GM21825 (cell line): ENCODE data around the gene OTULIN.
A peak's percentile ranks its signal among the peaks of the same experiment; 100 is the strongest.

Experiments used
- ATAC-seq: cut with Tn5 transposase; IDR thresholded peaks from one replicate; pipeline ENCODE4 v1.9.1; 2021; ENCODE audit warnings: mild to moderate bottlenecking, moderate library complexity; ENCODE audit not compliant: unreplicated experiment

The OTULIN gene

DNA sequence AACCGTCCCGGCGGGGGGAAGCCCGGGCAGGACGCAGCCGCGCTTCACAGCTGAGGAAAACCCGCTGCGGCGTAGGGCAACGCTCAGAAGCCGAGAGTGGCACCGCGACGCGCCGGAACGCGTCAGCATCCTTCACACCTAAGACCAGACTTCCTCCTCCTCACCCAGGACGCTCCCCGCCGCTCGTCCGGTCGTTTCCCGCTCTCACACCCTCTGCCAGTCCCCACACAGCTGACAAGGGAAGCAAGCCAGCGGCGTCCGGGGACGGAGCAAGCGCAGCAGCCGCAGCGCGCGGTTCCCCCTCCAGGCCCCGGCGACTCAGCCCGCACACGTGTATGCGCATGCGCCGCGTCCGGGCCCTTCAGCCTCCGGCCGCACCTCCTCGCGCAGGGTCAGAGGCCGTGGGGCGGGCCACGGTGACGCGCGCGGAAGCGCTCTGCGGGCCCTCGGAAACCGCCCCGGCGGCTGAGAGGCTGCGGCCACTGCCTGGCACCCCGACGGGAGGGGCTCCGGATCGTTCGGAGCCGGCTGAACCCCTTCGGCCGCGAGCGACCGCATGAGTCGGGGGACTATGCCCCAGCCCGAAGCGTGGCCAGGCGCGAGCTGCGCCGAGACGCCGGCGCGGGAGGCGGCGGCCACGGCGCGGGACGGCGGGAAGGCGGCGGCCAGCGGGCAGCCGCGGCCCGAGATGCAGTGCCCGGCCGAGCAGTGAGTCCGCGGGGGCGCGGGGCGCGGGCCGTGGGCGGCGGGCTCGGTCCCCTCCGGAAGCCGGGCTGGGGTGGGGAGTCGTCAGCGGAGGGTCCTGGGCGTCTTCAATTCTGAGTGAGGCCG, at the start of gene OTULIN:
Gene OTULIN, plus strand, starts transcription at position 449 of the 831 bp plus-strand sequence. Its CDS starts 108 bp downstream, at position 557.
- peak; percentile 67 for ATAC-seq

DNA sequence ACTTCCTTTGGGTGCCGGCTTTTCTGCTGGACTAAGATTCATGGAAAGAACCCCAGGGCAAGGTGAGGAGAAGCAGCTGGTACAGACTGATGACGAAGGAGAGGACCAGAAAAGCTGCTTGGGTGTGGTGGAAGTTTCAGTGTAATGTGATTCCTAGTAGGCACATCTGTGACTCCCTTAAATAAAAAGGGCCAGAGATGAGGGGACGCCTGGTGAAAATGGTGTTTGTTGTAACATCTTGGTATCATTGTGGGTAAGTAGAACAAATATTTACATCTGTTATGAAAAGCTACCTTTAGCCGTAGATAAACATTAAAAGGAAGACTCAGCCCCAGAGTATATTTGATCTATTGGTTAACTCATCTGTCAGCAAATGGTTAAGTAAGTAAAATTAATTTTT, 49.2 kb upstream of the OTULIN start:
- no peak for ATAC-seq

DNA sequence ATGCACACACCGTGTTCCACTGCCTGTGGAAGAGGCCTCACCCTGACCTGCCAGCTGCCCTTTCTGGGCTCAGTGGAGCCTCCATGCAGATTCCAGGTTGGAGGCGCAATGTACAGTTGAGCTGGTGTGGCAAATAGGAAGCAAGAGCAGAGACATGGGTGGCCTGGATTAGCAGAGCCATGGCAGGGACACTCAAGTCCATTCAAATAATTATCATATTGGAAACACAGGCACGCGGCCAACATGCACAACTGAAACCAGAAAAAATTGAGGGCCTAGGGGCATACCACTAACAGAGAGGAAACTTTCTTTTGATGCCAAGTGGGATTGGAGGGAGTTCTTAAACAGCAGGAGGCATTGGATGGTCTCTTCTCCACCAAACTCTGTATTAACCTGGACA, 47.1 kb upstream of the OTULIN start:
- no peak for ATAC-seq

DNA sequence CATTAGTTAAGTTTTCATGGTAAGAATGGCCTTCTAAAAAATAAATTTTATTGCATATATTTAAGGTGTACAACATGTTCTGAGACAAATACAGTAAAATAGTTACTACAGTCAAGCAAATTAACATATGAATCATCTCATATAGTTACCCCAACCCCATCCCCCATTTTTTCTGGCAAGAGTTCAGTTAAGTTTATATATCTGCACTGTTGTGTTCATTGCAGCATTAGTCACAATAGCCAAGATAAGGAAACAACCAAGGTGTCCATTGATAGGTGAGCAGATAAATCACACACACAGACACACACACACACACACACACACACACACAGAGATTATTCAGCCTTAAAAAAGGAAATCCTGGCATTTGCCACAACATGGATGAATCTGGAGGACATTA, 37.2 kb upstream of the OTULIN start:
- no peak for ATAC-seq

DNA sequence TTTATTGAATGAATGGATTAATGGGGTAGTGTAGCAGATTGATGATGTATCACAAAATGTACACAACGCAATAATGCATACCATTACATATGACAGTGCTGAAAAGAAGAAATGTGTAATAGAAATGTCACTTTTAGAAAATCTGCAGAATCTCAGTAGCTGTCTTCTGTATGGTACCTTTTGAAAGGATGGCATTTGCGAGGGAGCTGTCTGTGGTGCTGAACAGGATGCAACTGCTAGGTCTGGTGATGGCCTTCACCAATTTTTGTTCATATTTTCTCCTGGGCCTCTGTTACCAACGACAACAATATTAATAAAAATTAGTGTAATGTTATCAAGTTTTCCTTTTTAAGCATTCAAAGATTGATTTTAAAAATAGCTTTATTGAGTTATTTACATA, 36.2 kb upstream of the OTULIN start:
- ATAC-seq = no peak

DNA sequence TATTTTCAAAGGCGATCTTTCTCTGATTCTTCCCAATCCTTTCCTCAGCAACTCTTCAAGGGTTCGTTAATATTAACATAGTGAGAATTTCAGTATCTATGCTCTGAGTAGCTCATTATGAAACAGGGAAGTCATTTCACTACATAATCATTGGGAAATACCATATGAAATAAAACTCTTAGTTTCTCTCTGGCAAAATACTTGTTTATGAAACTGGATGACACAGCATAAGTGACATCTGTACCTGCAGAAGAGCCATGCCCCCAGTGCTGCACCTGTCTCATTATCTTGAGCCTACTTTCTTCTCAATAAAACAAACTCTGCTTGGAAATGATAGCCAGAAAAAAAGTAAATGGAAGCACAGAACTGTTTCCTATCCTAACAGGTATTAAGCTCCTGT, 33.8 kb upstream of the OTULIN start:
- no peak for ATAC-seq

DNA sequence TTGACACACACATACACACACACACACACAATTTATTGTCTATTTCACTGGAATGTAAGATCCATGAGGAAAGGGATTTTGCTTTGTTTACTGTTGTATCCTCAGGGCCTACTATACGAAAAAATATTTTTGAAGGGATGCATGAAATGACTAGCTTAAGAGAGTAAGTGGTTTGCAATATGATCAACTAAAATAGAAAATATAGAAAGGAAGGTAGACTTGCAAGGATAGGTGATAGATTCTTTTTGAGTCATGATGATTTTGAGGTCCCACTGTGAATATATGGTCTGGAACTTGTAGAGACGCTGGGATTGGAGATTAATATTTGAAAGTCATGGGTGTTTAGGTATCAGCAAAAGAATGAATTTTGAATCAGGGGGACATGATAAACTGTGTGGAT, 28.9 kb upstream of the OTULIN start:
- ATAC-seq = no peak

DNA sequence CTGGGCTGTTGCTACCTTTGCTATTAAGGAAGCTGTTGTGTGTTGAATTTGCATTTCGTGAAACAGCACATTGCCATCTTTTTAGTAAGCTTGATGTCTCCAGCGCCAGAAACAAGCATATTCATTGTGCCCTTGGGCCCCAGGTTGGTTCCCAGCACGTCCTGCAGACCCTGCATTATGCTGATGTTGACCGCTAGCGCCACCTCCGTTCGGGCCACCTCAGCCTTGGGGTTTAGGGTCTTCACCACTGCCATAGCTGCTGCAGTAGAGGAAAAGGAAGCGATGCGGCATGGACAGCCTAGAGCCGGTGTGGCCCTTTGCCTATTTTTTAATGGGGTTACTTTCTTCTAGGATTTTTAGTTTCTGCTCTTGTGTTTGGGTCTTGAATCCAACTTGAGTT, 23.8 kb upstream of the OTULIN start:
- no peak for ATAC-seq

DNA sequence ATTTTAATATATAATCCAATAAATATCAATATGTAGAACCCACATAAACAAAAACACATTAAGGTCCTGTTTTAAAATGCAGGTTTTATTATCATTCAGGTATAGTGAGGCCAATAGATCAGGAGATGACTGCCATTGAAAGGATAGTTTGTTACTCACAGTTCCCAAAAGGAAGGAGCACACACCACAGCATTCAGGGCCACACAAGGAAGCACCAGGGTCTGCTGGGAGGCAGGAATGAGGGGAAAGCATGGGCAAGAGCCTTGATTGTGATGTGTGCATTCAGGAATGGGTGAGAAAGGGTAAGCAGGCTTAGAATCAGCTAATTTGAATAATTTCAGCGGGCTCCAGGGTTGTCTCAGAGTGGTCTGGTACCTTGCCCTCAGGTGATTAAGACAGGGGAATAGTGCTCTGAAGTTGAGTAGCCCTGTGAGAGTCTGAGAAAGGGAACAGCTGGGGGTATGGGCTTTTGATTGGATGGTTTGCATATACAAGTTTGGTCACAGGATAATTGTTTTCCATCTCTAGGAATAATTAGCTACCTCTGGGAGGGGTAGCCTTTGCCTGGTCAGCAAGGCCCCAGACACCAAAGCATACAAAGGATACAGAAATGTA, 19.8 kb upstream of the OTULIN start:
- no peak for ATAC-seq

DNA sequence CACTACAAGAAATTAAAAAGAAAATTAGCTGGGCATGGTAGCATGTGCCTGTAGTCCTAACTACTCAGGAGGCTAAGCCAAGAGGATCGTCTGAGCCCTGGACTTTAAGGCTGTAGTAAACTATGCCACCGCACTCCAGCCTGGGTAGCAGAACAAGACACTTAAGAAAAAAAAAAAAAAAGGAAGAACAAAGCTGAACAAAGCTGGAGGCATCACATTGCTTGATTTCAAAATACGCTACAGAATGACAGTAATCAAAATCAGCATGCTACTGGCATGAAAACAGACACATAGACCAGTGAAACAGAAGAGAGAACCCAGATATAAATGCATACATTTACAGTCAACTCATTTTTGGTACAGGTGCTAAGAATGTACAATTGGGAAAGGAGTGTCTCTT, 14.5 kb upstream of the OTULIN start:
- no peak for ATAC-seq

DNA sequence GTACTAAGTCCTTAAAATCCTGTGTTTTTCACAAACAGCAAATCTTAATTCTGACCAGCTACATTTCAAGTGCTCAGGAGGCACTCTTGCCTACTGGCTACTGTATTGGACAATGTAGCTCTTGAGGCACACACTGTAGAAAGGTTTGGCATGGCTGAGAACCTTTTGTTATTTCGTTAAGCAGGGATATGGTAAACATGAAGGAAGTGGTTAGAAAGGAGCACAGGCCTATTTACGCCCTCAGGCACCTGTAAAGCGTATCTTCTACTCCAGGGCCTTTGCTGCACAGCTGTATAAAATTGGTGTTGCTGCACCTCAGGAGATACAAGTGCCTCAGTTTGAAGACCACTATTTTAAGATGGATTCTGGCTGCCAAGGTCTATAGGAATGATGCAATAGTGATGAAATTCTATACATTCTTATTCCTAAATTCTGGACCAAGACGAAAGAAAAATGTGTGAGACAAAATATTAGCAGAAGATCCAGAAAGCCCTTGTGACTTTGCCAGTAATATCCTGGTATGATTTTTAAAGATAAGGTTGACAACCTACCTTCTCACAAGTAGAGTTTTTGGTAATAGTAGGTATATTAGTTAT, 9.3 kb upstream of the OTULIN start:
- ATAC-seq = no peak

DNA sequence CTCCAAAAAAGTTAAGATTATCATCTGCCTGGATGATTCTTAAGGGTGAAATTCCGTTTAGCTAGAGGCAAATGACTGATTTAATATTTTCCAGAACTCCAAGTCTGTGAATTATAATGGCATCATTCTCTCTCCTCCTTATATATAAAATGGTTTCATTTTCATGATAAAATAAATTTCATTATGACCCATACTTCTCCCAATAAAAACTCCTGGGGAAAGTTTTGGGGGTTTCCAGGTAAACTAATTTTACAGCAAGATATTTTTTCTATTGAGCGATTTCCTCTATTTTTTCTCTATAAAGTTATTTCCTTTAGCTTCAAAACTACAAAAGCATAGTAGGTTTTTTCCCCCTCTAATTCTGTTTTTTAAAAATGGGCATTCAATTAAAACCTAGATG, 7.6 kb upstream of the OTULIN start:
- ATAC-seq = no peak

DNA sequence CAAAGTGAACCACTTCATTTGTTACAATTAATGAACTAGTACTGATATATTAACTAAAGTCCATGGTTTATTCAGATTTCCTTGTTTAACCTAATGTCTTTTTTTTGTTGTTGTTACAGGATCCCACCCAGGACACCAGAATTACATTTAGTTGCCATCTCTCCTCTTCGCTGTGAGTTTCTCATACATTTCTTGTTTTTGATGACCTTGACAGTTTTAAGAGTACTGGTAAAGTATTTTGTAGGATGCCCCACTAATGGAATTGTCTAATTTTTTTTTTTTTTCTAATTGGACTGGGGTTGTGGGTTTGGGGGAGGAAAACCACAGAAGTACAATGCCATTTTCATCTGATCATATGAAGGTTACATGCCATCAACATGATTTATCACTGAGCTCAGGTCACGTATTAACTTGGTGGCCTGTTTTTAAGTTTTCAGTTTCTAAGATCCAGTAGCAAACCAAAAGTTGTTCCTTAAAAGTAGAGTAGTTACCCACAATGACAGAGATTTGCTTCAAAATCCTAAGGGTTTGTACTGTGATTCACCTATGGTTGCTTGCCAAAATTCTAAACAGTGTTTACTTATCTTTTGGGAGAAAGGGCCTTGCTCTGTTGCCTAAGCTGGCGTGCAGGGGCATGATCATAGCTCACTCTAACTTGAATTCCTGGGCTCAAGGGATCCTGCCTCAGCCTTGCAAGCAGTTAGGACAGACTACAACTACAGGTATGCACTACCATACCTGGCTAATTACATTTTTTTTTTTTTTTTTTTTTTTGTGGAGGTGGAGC, 4.5 kb upstream of the OTULIN start:
- ATAC-seq = no peak

DNA sequence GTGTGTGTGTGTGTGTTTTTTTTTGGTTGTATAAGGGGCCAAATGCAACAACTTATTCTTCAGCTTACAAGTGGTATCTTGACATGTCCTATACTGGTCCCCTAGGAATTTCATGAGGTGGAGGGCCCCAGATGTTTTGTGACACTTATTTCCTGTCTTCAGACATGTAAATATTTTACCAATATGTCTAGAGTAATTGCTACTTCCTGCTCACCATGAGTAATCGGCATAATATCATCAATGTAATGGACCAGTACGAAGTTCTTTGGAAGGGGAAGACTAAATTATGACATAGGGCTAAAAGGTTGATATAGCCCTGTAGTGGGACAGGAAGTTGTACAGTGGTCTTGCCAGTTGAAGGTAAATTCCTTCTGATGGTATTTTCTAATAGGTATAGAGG, 3.7 kb upstream of the OTULIN start:
- ATAC-seq = no peak

DNA sequence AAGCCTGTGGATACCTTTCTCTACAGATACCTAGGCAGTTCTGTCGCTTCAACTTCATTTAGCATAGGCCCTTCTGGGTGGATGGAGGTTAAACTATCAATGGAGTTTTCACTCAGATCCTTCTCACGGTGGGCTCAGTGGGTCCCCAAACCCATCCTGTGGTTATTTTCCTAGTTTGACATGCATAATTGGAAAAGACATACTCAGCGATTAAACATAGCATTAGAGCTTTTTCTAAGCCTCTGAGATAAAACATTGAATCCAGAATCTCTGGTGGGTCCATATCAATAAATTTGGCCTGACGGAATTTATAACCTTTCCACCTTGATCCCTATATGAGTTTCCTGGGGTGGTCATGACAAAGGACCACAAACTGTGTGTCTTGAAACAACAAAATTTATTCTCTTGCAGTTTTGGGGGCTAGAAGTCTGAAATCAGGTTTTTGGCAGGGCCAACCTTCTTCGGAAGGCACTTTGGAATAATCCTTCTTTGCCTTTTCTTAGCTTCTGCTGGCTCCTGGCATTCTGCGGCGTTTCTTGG, 1.7 kb upstream of the OTULIN start:
- ATAC-seq = no peak

DNA sequence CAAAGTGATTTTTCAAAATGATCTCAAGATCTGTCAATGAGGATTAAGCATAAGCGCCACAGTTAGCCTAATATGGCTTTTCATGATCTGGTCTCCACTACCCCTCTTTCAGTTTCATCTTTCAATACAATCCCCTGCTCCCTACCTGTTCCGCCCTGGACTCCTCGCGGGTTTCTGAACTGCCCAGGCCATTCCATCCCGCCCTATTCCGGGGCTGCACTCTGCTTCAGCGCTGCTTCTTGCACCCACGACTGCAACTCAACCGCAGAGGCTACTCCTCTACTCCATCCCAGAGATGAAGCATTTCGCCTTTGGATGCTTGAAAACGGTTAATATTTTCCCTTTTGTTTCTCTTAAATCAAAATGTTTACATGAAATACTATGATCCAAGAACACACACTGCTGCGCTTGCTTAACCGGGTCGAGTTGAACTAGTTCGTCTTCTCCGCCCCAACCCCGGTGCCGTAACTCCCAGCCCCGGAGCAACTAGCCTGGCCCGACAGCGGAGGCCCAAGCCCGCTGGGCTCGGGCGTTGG, 716 bp upstream of the OTULIN start:
- peak; percentile 11 for ATAC-seq

DNA sequence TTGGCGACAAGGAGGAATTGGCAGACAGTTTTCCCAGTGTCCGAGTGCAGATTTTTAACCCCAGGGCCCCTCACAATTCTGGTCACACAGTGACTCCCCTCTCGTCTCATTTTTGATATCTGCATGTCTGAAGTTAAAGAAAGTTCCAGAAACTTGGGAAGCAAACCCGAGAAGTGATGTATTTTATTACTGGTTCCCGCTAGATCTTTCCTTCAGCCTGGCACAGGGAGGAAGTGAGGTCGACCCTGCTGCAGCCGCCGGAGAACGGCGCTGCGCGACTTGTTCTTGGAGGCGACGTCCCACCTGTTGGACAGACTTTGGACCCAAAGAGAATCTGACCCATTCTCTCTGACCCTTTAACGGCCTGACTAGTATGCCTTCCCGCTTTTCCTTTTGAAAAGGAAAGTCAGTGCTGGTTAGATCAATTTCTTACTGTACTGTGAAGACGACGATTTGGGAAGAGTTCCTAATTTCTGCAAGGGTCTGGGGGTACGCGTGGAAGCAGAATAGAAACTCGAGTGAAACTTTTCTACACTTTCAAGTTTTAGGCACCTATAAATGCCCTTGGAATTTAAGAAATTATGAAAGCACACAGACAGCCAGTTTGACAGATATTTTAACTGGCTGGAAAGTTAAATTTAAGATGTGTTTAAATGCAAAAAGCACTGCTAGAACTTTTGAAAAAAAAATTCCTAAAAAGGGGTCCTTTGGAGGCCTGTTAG, 744 bp downstream of the OTULIN start:
- peak; percentile 18 for ATAC-seq

DNA sequence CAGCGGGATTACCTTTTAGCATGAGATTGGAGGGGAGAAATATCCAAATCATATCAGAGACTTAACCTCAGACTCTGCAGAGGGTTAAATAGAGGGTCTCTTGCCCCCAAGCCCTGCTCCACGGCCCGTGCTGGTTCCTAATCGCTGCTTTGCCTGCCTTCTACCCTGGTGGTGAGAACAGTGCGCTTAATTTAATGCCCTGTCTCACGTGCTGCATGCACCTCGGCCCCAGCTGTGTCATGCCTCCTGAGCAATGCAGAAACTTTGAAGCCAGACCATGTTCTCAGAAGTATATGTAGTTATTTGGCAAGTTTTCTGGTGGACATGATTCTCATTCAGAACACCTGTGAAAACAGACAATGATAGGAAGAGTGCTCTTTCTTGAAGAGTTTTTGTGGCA, 1.4 kb downstream of the OTULIN start:
- peak; percentile 27 for ATAC-seq

DNA sequence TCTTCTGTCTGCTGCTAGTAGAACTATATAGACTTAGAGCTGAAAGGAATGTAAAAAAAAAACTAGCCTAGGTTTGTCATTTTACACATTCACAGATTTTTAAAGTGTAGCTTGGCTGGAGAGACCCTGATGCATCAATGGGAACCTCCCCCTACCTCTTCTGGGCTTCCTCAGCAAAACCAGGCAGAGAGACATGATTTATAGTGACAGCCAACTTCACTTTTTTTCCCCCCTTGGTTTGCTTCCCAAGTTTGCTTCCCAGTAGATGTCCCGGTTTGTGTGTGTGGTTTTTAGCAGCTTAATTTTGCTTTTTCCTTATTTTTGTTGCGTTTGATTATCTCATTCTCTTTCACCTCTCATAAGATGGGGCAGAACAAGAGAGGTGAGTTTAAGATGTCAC, 1.8 kb downstream of the OTULIN start:
- ATAC-seq = no peak

DNA sequence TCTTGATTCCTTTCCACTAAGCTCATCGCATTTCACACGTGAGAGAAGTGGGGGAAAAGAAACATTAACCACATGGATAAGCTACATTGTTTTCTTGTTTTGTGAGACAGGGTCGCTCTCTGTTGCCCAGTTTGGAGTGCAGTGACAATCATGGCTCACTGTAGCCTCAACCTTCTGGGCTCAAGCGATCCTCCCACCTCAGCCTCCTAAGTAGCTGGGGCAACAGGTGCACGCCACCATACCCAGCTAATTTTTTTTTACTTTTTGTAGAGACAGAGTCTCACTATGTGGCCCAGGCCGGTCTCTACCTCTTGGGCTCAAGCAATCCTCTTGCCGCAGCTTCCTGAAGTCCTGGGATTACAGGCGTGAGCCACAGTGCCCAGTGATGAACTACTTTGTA, 2.8 kb downstream of the OTULIN start:
- ATAC-seq = no peak
